Choroid plexus epithelial cell (primary cell): ENCODE measurements around the gene ATG9A.

Source experiments
- DNase-seq: peaks from one replicate; pipeline ENCODE4 v3.0.0-alpha.2; 2010; ENCODE audit warnings: low read depth
- H3K4me3 ChIP-seq: 2 replicates; pipeline ENCODE4 v1.5.1; 2011; ENCODE audit warnings: low read depth, mild to moderate bottlenecking, control low read depth, low read length, moderate library complexity
- TF ChIP-seq, protein P1 (sequence below): conservative IDR thresholded peaks from 2 replicates; pipeline ENCODE4 v1.5.1; 2011; ENCODE audit warnings: low read depth, mild to moderate bottlenecking, control low read depth, inconsistent platforms, low read length, moderate library complexity

The ATG9A gene

DNA sequence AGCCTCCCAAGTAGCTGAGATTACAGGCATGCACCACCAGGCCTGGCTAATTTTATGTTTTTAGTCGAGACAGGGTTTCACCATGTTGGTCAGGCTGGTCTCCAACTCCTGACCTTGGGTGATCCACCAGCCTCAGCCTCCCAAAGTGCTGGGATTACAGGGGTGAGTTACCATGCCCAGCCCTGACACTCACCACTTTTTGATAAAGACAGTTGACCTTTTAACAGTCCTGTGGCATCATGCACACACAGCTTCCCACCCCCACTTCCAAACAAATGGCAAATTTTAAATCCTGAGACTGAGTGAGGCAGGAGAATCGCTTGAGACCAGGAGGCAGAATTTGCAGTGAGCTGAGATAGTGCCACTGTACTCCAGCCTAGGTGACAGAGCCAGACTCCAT is 43.6 kb upstream of the ATG9A start:
- no peak overlapping the region for H3K4me3 ChIP-seq
- TF ChIP-seq, protein P1, sequence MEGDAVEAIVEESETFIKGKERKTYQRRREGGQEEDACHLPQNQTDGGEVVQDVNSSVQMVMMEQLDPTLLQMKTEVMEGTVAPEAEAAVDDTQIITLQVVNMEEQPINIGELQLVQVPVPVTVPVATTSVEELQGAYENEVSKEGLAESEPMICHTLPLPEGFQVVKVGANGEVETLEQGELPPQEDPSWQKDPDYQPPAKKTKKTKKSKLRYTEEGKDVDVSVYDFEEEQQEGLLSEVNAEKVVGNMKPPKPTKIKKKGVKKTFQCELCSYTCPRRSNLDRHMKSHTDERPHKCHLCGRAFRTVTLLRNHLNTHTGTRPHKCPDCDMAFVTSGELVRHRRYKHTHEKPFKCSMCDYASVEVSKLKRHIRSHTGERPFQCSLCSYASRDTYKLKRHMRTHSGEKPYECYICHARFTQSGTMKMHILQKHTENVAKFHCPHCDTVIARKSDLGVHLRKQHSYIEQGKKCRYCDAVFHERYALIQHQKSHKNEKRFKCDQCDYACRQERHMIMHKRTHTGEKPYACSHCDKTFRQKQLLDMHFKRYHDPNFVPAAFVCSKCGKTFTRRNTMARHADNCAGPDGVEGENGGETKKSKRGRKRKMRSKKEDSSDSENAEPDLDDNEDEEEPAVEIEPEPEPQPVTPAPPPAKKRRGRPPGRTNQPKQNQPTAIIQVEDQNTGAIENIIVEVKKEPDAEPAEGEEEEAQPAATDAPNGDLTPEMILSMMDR: no peak
- no peak for DNase-seq

DNA sequence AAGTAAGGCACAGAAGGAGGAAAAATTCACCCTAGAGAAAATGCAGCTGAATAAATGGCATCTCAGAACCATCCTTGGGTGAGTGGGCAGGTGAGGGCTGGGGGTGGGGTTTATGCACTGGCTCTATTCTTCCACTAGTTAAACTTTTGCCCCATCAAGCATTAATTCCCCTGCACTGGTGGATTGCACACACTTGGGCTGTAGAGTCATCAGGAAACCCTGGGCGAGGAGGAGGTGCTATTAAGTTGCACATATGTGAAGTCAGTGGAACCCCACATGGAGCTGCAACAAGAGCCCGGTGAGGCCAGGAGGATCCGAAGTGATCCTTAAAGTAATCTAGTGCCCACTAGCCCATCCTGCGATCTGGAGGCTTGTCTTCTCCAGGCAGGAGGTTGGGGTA is 42.9 kb upstream of the ATG9A start:
- TF ChIP-seq, protein P1: no peak
- DNase-seq: no peak
- H3K4me3 ChIP-seq: no peak overlapping the region

DNA sequence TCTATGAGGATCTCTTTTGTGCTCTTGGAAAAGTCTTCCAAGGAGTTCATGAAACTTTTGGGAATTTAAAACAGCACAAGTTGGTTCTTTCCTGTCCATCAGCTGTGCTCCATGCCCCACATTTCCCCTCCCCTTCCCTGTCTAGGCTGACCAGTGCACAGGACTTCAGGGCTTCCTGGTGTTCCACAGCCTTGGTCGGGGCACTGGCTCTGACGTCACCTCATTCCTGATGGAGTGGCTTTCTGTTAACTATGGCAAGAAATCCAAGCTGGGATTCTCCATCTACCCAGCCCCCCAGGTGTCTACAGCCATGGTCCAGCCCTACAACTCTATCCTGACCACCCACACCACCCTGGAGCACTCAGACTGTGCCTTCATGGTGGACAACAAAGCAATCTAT is 41.6 kb upstream of the ATG9A start:
- TF ChIP-seq, protein P1: no peak
- no peak for DNase-seq
- H3K4me3 ChIP-seq: no peak overlapping the region

DNA sequence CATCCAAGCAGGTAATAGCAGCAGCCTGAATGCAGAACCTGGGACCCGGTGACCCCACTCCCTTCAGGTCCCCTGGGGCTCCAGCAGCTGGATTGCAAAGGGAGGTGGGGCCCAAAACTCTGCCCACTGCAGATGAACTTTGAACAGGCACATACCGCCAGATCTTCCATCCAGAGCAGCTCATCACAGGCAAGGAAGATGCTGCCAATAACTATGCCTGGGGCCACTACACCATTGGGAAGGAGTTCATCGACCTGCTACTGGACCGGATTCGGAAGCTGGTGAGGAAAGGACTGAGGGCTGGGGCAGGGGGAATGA is 40.6 kb upstream of the ATG9A start:
- H3K4me3 ChIP-seq: no peak overlapping the region
- TF ChIP-seq, protein P1: no peak
- no peak for DNase-seq

DNA sequence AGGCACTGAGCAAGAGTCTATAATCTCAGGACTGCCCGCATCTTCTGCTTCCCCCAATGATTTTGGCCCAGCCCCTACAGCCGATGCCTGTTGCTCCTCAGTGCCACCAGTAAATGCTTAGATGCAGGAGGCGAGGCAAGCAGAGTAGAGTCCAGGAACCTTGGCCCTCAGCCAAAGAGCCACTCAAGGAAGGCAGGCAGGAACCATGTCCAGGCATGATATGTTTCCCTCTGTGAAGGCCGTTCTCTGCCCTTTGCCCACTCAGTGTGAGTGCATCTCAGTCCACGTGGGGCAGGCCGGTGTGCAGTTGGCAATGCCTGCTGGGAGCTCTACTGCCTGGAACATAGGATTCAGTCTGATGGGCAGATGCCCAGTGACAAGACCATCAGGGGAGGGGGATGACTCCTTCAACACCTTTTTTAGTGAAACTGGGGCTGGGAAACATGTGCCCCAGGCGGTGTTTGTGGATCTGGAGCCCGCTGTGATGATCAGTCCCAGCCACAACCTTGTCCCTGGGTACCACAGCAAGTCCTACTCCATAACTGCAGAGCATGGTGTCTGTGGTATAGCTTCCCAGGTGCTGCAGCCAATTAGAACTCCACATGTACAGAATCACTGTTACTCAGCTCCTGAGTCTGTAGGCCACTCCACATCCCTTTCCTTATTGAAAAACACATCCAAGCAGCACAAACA is 40.1 kb upstream of the ATG9A start:
- TF ChIP-seq, protein P1: no peak
- DNase-seq: no peak
- H3K4me3 ChIP-seq: no peak overlapping the region

DNA sequence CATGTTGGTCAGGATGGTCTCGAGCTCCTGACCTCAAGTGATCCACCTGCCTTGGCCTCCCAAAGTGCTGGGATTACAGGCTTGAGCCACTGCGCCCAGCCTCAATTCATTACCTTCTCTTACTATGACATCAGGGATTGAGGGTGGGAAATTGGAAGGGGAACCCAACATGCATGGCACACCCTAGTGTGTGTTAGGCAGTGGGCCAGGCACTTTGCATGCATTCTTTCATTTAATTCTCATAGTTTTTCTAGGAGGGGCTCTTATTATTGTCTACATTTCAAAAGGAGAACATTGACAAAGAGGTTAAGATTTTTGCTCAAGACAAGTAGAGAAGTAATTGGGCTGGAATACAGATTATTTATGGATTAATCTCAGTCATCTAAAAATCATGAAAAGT is 38.9 kb upstream of the ATG9A start:
- no peak overlapping the region for H3K4me3 ChIP-seq
- TF ChIP-seq, protein P1: no peak
- DNase-seq: no peak

DNA sequence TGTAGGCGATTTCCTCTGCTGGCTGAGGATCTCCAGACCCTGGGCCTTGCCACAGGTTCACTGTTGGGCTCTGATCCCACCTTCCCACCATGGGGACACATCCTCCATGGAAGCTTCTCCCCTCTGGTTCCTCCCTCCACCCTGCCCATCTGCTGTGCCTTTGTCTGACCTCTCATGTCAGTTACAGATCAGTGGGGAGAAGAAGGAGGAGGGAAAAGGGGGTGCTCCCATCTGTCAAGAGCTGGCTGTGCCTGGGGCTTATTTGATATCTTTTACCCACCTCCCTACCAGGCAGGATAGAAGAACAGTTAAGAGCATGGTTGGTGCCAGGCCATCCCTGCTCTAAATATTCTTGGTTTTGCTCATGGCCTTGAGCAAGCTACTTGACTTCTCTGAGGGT is 37.5 kb upstream of the ATG9A start:
- no peak overlapping the region for H3K4me3 ChIP-seq
- no peak for DNase-seq
- TF ChIP-seq, protein P1: no peak
